ENCODE results near the gene ARFRP1. TPM values are rescaled to one million over a fixed set of nuclear protein-coding genes. Genes with fewer than 3 reads are reported as not detected.

The ARFRP1 gene, protein sequence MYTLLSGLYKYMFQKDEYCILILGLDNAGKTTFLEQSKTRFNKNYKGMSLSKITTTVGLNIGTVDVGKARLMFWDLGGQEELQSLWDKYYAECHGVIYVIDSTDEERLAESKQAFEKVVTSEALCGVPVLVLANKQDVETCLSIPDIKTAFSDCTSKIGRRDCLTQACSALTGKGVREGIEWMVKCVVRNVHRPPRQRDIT
- 74.0 and 85.1 TPM in 2 replicates for total RNA-seq (2022)
- Bru-seq, nascent RNA = percentile 69 among the genes with signal in this experiment
- BruChase-seq, experiment 1, labeled RNA remaining after a 6-hour chase = percentile 88 among the genes with signal in this experiment
- BruChase-seq, experiment 2, labeled RNA remaining after a 2-hour chase = percentile 89 among the genes with signal in this experiment
- long read RNA-seq, transcript ARFRP1-214 (8 exons, 2,559 nt) = major isoform, 22 of 77 reads
- long read RNA-seq, transcript ARFRP1-208 (7 exons, 2,974 nt) = minor isoform, 6 of 77 reads
- long read RNA-seq, partial matches to known transcripts = 10 of 77 reads
- long read RNA-seq, other reads (novel, unspliced or antisense) = 32 of 77 reads

DNA sequence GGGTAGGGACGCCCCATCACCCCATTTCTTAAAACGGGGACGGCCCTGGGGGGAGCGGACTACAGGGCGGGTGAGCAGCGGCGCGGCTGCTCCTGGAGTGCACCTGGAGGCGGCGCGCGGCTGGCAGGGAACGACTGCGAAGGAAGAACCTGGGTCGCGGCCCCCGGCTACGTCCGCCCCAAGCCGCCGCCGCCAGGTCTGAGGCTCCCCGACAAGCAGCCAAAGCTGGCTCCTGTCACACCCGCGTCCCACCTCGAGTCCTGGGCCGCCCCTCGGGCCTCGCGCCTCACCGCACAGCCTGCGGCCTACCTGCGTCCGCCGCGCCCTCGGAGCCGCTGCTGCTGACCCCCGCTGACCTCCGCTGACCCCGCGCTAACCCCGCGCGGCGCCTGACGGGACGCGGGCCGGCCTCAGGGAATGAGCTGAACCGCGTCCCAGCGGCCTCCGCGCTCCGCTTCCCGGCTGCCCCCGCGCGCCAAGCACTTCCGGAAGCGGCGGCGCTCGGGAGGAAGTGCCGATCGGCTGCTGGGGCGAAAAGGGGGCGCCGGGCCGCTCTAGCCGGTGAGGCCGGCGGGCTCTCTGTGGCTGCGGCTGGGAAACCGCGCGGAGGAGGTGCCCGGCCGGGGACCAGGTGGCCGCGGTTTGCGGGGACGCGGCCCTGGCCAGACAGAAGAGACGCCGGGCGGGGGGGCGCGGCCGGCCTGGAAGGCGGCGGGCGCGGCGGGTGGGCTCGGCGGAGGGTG is at the start of gene ARFRP1, which contains the start of gene ZGPAT:
Gene ARFRP1 (minus strand): TSS at position 419 of the 743 bp plus-strand sequence. CDS start 885 bp downstream, outside the sequence.
Gene ZGPAT (plus strand): TSS at position 482 of the 743 bp plus-strand sequence. CDS start 542 bp downstream, outside the sequence.
- CTCF ChIA-PET = interaction anchor here (0.6 to 3.1 kb wide), 14 partner anchors 9 to 413 kb away, joined by 3 to 18 read pairs (median 6); partner anchors contain the start of genes PRPF6, PTK6 and RTEL1
- peak within 1 kb of the TSS; percentile 85 for H3K27ac Mint-ChIP-seq (ENCODE audit: unreplicated experiment)
- peaks cover 92% of the 10 kb centered on the region for H3K36me3 Mint-ChIP-seq (ENCODE audit: insufficient read depth, unreplicated experiment)
- no TSS peak for BruUV-seq (replicated peaks)
- peak within 1 kb of the TSS; percentile 97 for H3K4me3 Mint-ChIP-seq (ENCODE audit: low read depth, unreplicated experiment)
- H3K27me3 Mint-ChIP-seq (ENCODE audit: unreplicated experiment) = no peaks in the 10 kb centered on the region
- H3K4me1 Mint-ChIP-seq (ENCODE audit: low read depth, unreplicated experiment) = peaks cover 42% of the 10 kb centered on the region
- TF ChIP-seq, protein P1, sequence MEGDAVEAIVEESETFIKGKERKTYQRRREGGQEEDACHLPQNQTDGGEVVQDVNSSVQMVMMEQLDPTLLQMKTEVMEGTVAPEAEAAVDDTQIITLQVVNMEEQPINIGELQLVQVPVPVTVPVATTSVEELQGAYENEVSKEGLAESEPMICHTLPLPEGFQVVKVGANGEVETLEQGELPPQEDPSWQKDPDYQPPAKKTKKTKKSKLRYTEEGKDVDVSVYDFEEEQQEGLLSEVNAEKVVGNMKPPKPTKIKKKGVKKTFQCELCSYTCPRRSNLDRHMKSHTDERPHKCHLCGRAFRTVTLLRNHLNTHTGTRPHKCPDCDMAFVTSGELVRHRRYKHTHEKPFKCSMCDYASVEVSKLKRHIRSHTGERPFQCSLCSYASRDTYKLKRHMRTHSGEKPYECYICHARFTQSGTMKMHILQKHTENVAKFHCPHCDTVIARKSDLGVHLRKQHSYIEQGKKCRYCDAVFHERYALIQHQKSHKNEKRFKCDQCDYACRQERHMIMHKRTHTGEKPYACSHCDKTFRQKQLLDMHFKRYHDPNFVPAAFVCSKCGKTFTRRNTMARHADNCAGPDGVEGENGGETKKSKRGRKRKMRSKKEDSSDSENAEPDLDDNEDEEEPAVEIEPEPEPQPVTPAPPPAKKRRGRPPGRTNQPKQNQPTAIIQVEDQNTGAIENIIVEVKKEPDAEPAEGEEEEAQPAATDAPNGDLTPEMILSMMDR (IDR thresholded peaks at IDR 0.05; ENCODE audit: unreplicated experiment) = no peak
- peaks cover 7% of the 10 kb centered on the region for H3K9me3 Mint-ChIP-seq (ENCODE audit: low read depth, unreplicated experiment)
- intact Hi-C loops (cut with micrococcal nuclease; ENCODE audit: unreplicated experiment) = no loop called here
- DNase-seq = peak; percentile 96

DNA sequence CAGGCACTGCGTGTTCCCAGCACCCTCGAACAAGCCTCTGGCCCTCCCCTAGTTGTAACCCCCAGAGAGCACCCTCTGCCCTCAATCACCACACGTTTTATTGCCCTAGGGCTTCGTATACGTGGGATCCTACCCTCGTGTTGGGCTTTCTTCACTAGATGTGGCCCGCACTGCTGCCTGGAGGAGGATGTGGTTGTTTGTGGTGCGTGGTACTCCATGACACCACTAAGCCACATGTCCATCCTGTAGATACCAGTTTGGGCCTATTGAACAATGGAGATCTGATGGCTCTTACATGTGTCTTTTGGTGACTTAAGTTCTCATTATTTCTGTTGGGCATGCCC is 48.8 kb upstream of the ARFRP1 start:
- no peaks in the 10 kb centered on the region for H3K9me3 Mint-ChIP-seq (ENCODE audit: low read depth, unreplicated experiment)
- H3K4me1 Mint-ChIP-seq (ENCODE audit: low read depth, unreplicated experiment) = no peaks in the 10 kb centered on the region
- H3K27me3 Mint-ChIP-seq (ENCODE audit: unreplicated experiment) = peaks cover 38% of the 10 kb centered on the region

DNA sequence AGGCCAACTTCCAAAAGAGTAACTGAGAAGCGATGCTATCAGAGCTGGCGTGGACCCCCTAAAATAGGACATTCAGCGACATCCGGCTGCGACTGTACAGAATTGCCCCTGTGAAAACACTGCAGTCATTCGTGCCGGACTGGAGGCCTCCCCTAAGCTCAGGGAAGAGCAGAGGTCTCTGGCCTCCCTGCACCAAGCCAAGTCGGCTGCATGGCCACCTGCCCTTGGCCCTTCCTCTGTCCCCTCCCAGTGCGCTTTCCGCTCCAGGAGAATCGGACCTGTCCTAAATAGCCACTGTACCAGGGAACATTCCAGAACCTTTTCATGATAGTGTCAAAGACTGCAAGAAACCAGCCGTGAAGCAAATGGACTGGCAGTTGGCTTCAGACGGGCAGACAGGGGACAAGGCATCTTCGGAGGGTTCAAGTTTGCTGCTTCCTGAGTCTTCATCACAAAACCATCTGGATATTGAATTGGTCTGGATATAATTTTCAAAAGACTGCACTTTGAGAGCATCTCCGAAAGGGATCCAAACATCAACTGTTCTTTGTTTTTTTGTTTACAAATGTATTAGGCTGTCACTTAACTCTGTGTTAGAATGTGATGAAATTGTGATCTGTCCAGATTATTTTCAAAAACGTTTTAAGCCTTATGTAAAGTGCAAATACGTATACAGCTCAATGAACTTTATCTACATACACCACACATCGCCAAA is 48.3 kb upstream of the ARFRP1 start:
- intact Hi-C loops (cut with micrococcal nuclease; ENCODE audit: unreplicated experiment) = no loop called here
- H3K9me3 Mint-ChIP-seq (ENCODE audit: low read depth, unreplicated experiment) = no peaks in the 10 kb centered on the region
- BruUV-seq (replicated peaks) = no TSS peak
- peaks cover 5% of the 10 kb centered on the region for H3K36me3 Mint-ChIP-seq (ENCODE audit: insufficient read depth, unreplicated experiment)
- TF ChIP-seq, protein P1 (IDR thresholded peaks at IDR 0.05; ENCODE audit: unreplicated experiment) = no peak
- no peak overlapping the region for H3K27ac Mint-ChIP-seq (ENCODE audit: unreplicated experiment)
- DNase-seq = no peak
- H3K4me3 Mint-ChIP-seq (ENCODE audit: low read depth, unreplicated experiment) = no peak overlapping the region
- CTCF ChIA-PET = no interaction called here
- H3K4me1 Mint-ChIP-seq (ENCODE audit: low read depth, unreplicated experiment) = no peaks in the 10 kb centered on the region
- H3K27me3 Mint-ChIP-seq (ENCODE audit: unreplicated experiment) = peaks cover 38% of the 10 kb centered on the region

More for the DNA sequence above, 48.8 kb upstream of the ARFRP1 start:
- Mint-ChIP-seq H3K36me3 (ENCODE audit: insufficient read depth, unreplicated experiment) (peaks cover 5% of the 10 kb centered on the region), H3K4me3 (ENCODE audit: low read depth, unreplicated experiment) (no peak overlapping the region), H3K27ac (ENCODE audit: unreplicated experiment) (no peak overlapping the region)
- intact Hi-C loops (cut with micrococcal nuclease; ENCODE audit: unreplicated experiment) = no loop called here
- CTCF ChIA-PET = no interaction called here
- TF ChIP-seq, protein P1 (IDR thresholded peaks at IDR 0.05; ENCODE audit: unreplicated experiment) = no peak
- BruUV-seq (replicated peaks) = no TSS peak
- no peak for DNase-seq

DNA sequence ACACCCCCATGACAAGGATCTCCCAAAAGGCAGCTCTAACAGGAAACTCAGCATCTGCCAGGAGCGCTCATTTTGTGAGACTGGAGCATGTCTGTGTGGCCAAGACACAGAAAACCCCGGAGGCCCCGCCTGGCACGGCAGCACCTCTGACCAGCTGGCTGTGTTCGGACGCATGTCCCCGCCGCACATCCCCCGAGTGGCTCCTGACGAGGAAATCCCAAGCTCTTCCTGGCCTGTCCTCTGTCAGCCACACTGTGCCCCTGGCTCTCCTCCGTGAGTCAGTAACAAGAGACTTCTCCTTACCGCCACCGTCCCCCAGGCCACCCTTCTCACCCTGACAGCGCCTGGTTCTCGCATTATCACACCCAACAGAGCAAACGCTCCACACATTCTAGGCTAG is 46.2 kb upstream of the ARFRP1 start:
- intact Hi-C loops (cut with micrococcal nuclease; ENCODE audit: unreplicated experiment) = no loop called here
- no peak for DNase-seq
- no peak overlapping the region for H3K27ac Mint-ChIP-seq (ENCODE audit: unreplicated experiment)
- H3K27me3 Mint-ChIP-seq (ENCODE audit: unreplicated experiment) = peaks cover 37% of the 10 kb centered on the region
- H3K9me3 Mint-ChIP-seq (ENCODE audit: low read depth, unreplicated experiment) = no peaks in the 10 kb centered on the region
- TF ChIP-seq, protein P1 (IDR thresholded peaks at IDR 0.05; ENCODE audit: unreplicated experiment) = no peak
- no peaks in the 10 kb centered on the region for H3K4me1 Mint-ChIP-seq (ENCODE audit: low read depth, unreplicated experiment)
- BruUV-seq (replicated peaks) = no TSS peak
- no peak overlapping the region for H3K4me3 Mint-ChIP-seq (ENCODE audit: low read depth, unreplicated experiment)
- peaks cover 5% of the 10 kb centered on the region for H3K36me3 Mint-ChIP-seq (ENCODE audit: insufficient read depth, unreplicated experiment)
- CTCF ChIA-PET = no interaction called here
